ENCODE data around the gene DMAC2L.

DNA sequence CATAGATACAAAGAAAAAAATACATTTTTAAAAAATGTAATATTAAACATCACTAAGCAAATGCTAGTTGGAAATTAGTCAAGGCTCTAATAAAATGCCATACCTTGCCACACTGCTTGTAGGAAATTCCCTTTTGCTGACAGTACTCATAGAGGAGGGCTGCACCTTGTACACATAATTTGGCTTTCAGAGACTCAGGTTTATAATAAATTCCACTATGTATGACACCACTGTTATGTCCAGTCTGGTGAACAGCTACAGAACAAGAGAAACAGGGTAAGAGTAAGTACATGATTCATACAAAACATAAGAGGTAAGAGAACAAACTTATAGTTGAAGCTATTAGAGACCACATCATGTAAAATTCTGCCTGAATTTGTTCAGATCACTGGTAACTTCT, 10.2 kb upstream of the DMAC2L start:
- TF ChIP-seq POLR2A (IDR thresholded peaks at IDR 0.05; ENCODE audit: low read depth, low read length) (no peak), POLR2AphosphoS5 (IDR thresholded peaks at IDR 0.05; ENCODE audit: low read depth, low read length) (no peak), TAF1 (IDR thresholded peaks at IDR 0.05; ENCODE audit: borderline replicate concordance, low read depth, low read length) (no peak)
